Stimulated activated naive CD8-positive, alpha-beta T cell treated with anti-CD3 and anti-CD28 coated beads, Interleukin-15, Interleukin-2, amounts not matched to agents 100 ng/mL and 50 ng/mL, for 24 hours (primary cell): Measurements from ENCODE around the gene TMEM235.

Experiments
- H3K27ac Mint-ChIP-seq: one replicate; pipeline ENCODE4 v1.8.0; 2021; ENCODE audit warnings: mild to moderate bottlenecking, mixed read lengths
- H3K27me3 Mint-ChIP-seq: one replicate; pipeline ENCODE4 v1.8.0; 2021; ENCODE audit warnings: mixed read lengths
- H3K36me3 Mint-ChIP-seq: one replicate; pipeline ENCODE4 v1.8.0; 2021; ENCODE audit warnings: low read depth, mixed read lengths
- H3K4me1 Mint-ChIP-seq: one replicate; pipeline ENCODE4 v1.8.0; 2021; ENCODE audit warnings: low read depth, mixed read lengths
- H3K4me3 Mint-ChIP-seq: one replicate; pipeline ENCODE4 v1.8.0; 2021; ENCODE audit warnings: mild to moderate bottlenecking, mixed read lengths
- H3K9me3 Mint-ChIP-seq: one replicate; pipeline ENCODE4 v1.8.0; 2021; ENCODE audit warnings: mixed read lengths

Gene TMEM235

DNA sequence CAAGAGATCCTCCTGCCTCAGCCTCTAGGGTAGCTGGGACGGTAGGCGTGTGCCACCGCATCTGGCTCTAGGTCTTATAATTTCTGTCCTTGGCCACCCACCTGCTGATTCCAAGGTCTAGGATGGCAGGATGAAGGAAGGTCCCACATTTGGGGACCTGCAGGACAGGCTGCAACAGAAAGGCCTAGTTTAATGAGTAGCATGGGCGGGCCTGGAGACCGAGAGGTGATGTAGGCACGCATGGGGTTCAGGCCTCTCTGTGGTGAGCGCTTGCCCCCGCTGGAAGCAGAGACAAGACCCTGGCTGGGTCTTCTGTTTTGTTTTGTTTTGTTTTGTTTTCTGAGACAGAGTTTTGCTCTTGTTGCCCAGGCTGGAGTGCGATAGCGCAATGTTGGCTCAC is 33.7 kb downstream of the TMEM235 start:
- Mint-ChIP-seq H3K4me1 (peaks cover 15% of the 10 kb centered on the region), H3K4me3 (no peak overlapping the region), H3K9me3 (no peaks in the 10 kb centered on the region), H3K27me3 (no peaks in the 10 kb centered on the region), H3K36me3 (no peaks in the 10 kb centered on the region), H3K27ac (no peak overlapping the region)

DNA sequence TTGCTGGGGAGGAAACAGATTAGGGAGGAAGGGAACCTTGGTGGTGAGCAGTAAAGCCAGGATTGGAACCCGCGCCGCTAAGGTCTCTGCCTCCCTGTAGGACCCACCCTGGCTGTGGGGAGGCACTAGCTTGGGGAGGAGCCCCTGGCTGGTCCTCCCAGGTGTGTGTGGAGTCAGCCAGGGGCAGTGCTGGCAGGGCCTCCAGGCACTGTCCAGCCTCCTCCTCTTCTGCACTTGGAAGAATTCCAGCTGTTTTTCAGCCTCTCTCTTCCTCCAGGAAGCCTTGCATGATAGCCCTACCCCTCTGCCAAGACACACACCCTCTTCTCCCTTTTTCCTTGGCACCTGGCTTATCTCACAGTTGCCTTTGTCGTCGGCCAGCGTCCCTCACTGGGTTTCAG is 34.8 kb downstream of the TMEM235 start:
- Mint-ChIP-seq H3K4me1 (peaks cover 24% of the 10 kb centered on the region), H3K27me3 (no peaks in the 10 kb centered on the region), H3K4me3 (no peak overlapping the region), H3K36me3 (no peaks in the 10 kb centered on the region), H3K9me3 (no peaks in the 10 kb centered on the region), H3K27ac (no peak overlapping the region)

DNA sequence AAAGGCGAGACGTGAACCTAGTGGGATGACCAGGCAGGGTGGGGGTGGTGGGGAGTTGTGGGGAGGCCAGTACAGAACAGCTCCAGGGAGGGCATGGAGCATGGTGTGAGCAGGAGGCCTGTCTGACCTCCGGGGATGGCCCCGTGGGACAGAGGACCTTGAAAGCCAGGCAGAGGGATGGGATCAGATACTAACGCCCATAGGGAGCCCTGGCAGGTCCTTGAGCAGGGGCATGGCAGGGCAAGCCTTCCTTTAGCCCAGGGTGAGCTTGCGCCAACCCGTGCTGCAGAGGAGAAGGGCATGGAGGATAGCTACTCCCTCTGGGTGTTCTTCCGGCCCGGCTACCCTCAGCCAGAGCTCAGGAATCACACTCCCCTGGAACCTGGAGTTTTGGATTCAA is 35.3 kb downstream of the TMEM235 start:
- no peaks in the 10 kb centered on the region for H3K27me3 Mint-ChIP-seq
- H3K9me3 Mint-ChIP-seq = no peaks in the 10 kb centered on the region
- H3K4me3 Mint-ChIP-seq = no peak overlapping the region
- H3K27ac Mint-ChIP-seq = no peak overlapping the region
- peaks cover 26% of the 10 kb centered on the region for H3K4me1 Mint-ChIP-seq
- no peaks in the 10 kb centered on the region for H3K36me3 Mint-ChIP-seq

DNA sequence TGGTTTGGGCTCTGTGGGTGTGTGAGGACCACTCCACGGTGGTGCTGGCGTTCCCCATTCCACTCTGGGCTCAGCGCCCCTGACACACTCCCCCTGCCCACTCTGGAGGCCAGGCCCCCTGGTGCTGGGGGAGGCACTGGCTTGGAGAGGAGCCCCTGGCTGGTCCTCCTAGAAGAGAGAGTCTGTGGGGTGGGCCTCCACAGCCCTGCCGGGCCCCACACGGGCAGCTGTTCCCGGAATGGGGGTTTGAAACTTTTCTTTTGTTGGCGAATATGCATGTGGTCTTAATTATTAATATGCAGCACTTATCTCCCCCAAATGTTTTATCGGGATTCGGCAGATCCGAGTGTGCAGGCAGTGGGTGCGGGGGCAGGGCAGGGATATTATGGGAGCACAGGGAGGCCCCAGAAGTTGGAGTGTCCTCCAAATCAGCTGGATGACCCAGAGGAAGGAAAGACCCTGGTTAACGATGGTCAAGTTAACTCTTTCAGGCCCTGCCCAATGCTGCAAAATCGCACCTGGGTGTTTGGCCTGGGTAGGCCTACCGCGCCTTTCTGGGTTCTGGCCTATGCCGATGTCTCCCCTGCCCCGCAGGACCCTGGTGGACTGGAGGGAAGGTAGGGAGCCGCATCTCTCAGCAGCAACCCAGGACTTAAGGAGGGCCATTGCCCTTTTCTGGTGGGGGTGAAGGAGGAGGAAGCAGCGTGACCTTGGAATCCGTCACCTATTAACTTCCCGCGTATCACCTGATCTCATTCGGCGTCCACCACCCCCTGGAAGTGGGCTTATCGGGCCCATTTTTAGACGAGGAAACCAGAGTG is 36.0 kb downstream of the TMEM235 start:
- H3K27me3 Mint-ChIP-seq = no peaks in the 10 kb centered on the region
- no peaks in the 10 kb centered on the region for H3K9me3 Mint-ChIP-seq
- no peaks in the 10 kb centered on the region for H3K36me3 Mint-ChIP-seq
- H3K4me3 Mint-ChIP-seq = no peak overlapping the region
- H3K4me1 Mint-ChIP-seq = peaks cover 29% of the 10 kb centered on the region
- H3K27ac Mint-ChIP-seq = no peak overlapping the region

DNA sequence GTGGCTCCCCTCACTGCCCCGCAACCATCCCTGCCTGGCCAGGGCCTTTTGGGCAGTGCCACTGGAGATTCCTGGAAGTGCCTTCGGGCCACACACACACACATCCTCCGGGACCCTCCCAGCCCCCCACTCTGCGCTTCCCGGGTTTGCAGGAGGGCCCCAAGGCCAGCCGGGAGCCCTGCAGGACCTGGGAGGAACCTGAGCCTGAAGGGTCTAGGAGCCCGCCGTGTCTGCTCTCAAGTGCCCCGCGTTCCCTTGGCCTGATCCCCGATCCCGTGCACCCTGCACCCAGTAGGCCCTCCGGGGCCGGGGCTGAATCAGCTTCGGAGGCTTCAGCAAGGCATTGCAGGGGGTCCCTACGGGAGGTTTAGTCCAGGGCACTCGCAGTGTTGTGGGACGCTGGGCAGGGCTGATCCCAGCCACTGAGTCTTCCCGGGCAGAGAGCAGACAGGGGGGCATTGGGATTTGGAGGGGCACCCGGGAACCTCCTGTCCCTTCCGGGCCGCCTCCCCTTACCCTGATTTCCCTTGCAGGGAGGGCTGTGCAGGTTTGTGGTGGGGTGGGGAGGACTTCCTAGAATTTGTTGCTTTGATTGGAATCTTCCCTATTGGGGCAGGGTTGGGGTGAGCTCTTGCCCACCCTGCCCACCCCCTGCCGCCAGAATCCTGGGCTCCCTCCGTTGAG is 36.9 kb downstream of the TMEM235 start:
- no peaks in the 10 kb centered on the region for H3K27me3 Mint-ChIP-seq
- H3K9me3 Mint-ChIP-seq = no peaks in the 10 kb centered on the region
- no peak overlapping the region for H3K4me3 Mint-ChIP-seq
- H3K36me3 Mint-ChIP-seq = no peaks in the 10 kb centered on the region
- H3K4me1 Mint-ChIP-seq = peaks cover 25% of the 10 kb centered on the region
- H3K27ac Mint-ChIP-seq = no peak overlapping the region

DNA sequence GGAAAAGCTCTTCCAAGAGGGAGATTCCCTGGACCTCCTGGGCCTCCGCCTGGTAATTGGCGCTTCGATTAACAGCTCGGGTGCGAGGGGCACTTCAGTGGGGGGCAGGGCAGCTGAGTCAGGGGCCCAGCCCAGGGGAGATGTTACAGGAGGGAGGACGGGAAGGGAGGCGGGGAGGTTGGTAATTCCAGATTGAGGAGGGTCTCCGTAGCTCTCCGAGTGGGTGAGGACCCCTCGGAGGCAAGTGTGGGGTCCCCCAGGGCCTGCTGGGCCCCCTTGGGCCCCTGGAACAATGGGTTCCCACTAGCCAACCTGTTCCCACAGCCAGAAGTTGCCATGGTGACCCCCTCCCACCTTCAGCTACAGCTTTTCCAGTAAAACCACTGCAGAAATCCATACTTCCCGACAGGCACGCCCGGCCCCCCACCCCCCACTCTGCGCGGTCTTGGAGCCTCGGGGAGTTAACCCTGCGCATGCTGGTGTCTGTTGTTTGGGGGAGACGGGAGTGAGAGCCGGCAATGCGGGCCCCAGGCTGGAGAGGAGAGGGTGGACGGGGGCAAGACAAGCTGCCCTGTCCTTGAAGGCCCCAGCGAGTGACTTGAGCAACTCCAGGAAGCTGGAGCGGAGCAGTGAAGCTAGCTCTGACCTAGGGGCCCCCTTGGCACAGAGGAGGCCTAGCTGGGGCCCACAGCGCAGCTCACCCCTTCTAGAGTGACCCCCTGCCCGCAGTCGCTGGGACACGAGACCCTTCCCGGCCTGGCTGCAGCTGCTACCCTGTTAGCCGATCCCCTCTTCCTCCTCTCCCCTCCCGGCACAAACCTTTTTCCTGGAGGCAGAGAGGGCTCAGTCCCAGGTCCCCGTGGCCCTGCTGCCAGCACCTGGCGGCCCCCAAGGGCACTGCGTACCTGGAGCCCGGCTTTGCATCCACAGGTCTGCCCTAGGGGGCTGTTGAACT is 37.8 kb downstream of the TMEM235 start:
- Mint-ChIP-seq H3K4me1 (peaks cover 25% of the 10 kb centered on the region), H3K27ac (no peak overlapping the region), H3K27me3 (no peaks in the 10 kb centered on the region), H3K4me3 (no peak overlapping the region), H3K36me3 (no peaks in the 10 kb centered on the region), H3K9me3 (no peaks in the 10 kb centered on the region)

DNA sequence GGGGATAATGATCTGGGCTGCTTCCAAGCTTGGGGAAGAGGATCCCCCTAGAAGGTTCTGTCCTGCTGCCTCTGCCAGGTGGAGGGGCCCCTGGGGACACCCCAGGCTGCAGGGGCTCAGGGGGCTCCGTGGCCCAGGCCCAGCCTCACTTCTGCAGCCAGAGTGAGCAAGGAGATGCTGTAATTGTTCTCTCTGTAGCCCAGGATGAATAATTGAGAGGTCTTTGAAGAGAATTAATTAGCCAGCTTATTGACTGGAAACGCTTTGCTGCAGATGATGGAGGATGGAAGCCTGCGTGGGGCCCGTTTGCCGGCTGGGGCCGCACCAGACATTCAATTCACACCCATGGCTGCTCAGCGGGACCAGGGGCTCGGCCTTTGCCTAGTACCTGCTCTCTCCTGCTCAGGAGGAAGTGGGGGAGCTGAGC is 38.5 kb downstream of the TMEM235 start:
- no peak overlapping the region for H3K27ac Mint-ChIP-seq

DNA sequence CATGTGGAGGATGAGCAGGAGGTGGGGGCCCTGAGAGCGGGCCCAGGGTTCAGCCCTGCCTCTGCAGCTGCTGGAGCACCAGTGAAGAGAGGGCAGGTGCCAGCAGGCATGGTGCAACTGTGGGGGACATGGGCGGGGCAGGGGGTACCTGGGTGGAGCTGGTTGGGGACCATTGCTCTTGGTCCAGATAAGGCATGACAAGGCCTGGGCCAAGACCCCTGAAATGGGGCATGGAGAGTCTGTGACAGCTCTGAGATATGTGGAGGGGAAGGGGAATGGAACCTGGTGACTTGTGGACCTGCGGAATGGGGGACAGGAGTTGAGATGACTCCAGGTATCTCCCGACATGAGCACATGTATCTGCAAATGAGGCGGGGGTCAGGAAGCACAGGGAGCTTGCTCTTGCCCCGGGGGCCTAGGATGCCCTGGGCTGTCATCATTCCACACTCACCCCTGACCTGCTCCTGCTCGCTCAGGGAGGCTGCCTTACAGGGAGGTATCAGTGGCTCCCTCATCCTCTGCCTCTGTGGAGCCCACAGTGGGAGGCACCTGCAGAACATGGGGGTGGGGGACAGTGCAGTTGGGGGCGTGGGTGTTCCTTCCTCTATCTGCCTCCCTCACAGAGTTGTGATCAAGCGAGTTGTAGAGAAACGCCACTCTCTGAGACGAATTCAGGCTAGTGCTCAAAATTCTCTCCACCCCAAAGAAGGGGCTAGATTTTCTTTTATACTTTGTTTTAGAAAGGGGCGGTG is 40.2 kb downstream of the TMEM235 start:
- Mint-ChIP-seq H3K27ac (no peak overlapping the region), H3K4me1 (peaks cover 25% of the 10 kb centered on the region), H3K36me3 (no peaks in the 10 kb centered on the region), H3K9me3 (no peaks in the 10 kb centered on the region), H3K27me3 (no peaks in the 10 kb centered on the region), H3K4me3 (no peak overlapping the region)

More for the DNA sequence above, 38.5 kb downstream of the TMEM235 start:
- H3K9me3 Mint-ChIP-seq = no peaks in the 10 kb centered on the region
- no peak overlapping the region for H3K4me3 Mint-ChIP-seq
- H3K4me1 Mint-ChIP-seq = peaks cover 25% of the 10 kb centered on the region
- no peaks in the 10 kb centered on the region for H3K36me3 Mint-ChIP-seq
- H3K27me3 Mint-ChIP-seq = no peaks in the 10 kb centered on the region

DNA sequence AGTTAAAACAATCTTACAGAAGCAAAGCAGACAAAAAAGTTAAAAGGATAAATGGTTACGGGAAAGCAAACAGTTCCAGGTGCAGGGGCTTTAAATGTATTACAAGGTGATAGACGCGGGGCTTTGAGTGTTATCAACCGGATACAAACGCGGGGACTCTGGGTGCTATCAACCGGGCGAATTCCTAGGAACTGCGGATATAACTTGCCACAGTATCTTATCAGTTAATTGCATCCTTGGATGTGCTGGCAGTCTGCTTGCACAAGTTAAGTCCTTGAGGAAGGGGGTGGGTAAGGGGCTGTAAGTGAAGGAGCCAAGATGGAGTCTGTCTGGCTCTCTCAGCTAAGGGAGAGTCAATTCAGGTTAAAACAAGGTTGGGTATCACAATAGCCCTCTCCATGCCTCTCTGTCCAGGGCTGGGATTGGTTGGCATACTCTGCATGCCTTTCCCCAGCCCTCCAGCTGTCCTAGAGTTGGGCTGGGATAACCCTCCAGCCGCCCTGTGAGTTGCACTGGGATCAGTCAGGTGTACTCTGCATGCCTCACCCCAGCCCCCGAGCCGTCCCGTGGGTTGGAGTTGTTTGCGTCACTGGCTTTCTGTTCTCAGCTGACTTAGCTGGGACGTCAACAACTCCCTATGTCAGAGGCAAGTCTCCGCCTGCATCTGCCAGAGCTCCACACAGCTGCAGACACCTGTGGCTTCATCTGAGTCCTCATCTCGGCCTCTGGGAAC is 40.9 kb downstream of the TMEM235 start:
- H3K4me3 Mint-ChIP-seq = no peak overlapping the region
- no peaks in the 10 kb centered on the region for H3K36me3 Mint-ChIP-seq
- no peak overlapping the region for H3K27ac Mint-ChIP-seq
- H3K4me1 Mint-ChIP-seq = peaks cover 25% of the 10 kb centered on the region
- no peaks in the 10 kb centered on the region for H3K27me3 Mint-ChIP-seq
- no peaks in the 10 kb centered on the region for H3K9me3 Mint-ChIP-seq

DNA sequence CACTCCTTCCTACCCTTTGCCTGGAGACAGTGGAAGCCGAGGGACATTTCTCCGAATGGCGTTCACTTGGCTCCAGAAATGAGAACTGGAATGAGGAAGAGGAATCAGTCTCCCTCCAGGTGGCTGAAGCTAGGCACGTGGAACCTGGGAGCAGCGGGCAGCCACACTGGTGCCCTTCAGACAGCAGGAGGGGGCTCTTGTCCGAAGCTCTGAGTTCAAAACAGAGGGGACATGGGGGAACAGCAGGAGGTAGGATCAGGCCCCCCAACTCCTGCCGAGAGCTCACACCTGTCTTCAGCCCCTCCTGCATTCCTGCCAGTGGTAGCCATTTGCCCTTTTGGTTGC is 41.5 kb downstream of the TMEM235 start:
- H3K4me1 Mint-ChIP-seq = peaks cover 25% of the 10 kb centered on the region
- no peaks in the 10 kb centered on the region for H3K36me3 Mint-ChIP-seq
- H3K27ac Mint-ChIP-seq = no peak overlapping the region
- no peaks in the 10 kb centered on the region for H3K9me3 Mint-ChIP-seq
- H3K4me3 Mint-ChIP-seq = no peak overlapping the region
- no peaks in the 10 kb centered on the region for H3K27me3 Mint-ChIP-seq

DNA sequence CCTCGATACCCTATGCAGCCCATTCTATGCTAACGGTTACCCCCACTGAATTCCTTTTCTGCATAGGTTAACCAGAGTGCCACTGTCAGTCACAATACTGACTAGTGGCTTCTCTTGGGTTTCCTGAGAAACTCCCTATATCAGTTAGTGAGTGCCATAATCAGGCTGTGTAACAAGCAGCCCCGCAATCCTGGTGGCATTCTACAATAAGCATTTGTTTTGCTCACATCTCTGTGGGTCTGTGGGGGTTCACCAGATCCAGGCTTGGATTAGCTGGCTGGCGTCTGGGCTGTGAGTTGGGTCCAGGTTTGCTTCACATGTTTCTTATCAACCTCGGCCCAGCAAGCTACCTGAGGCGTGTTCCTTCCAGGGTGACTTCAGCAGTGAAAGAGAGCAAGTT is 42.4 kb downstream of the TMEM235 start:
- Mint-ChIP-seq H3K4me1 (peaks cover 25% of the 10 kb centered on the region), H3K36me3 (no peaks in the 10 kb centered on the region), H3K27me3 (no peaks in the 10 kb centered on the region), H3K27ac (no peak overlapping the region), H3K9me3 (no peaks in the 10 kb centered on the region), H3K4me3 (no peak overlapping the region)

DNA sequence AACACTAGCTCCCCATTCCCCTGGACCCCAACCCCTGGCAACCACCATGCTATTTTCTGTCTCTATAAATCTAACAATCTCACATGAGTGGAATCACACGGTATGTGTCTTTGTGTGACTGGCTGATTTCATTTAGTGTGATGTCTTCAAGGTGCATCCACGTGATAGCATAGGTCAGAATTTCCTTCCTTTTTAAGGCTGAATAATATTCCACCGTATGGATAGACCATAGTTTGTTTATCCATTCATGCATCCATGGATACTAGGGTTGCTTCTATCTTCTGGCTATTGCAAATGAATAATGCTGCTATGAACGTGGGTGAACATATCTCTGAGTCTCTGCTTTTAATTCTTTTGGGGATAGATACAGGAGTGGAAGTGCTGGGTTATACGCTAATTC is 43.9 kb downstream of the TMEM235 start:
- Mint-ChIP-seq H3K9me3 (no peaks in the 10 kb centered on the region), H3K27ac (no peak overlapping the region), H3K27me3 (no peaks in the 10 kb centered on the region), H3K36me3 (no peaks in the 10 kb centered on the region), H3K4me3 (no peak overlapping the region), H3K4me1 (peaks cover 23% of the 10 kb centered on the region)

DNA sequence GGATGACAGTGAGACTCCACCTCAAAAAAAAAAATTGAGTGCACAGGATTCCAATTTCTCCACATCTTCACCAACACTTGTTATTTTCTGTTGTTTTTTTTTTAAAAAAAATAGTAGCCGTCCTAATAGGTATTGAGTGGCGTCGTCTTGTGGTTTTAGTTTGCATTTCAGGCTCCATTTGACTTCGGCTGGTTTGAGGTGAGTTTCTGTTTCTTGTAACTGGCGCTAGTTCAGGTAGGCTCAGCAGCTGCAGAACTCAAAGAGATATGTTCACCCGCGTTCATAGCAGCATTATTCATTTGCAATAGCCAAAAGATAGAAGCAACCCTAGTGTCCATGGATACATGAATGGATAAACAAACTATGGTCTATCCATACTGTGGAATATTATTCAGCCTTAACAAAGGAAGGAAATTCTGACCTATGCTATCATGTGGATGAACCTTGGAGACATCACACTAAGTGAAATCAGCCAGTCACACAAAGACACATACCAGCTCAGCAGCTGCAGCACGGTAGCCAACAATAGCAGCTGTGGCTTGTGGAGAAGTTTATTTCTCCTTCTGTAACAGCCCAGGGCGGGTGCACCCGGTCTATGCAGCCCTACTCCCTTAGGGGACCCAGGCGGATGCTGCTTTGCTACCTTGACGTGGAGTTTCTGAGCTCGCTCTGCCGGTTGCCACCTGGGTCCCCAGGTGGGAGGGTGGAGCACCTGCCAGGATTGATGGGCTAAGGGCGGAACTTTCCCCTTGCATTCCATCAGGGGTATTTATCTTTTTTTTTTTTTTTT is 44.9 kb downstream of the TMEM235 start:
- H3K27me3 Mint-ChIP-seq = no peaks in the 10 kb centered on the region
- no peak overlapping the region for H3K27ac Mint-ChIP-seq
- H3K4me3 Mint-ChIP-seq = no peak overlapping the region

More for the DNA sequence above, 44.9 kb downstream of the TMEM235 start:
- H3K9me3 Mint-ChIP-seq = no peaks in the 10 kb centered on the region
- peaks cover 15% of the 10 kb centered on the region for H3K4me1 Mint-ChIP-seq
- no peaks in the 10 kb centered on the region for H3K36me3 Mint-ChIP-seq
